ENCODE measurements around the gene REXO1. TPM values are rescaled to one million over a fixed set of nuclear protein-coding genes. Genes with fewer than 3 reads are reported as not detected.

REXO1 gene
- total and polyA plus RNA-seq, 9 of the 15 experiments (the other 6 are each of a cell fraction or from before 2014, with no cell fraction given), result 0.04 to 63.3 (median 15.8) TPM

- TF ChIP-seq ADNP (tag; IDR thresholded peaks at IDR 0.05) (no peak), ZNF274 (IDR thresholded peaks at IDR 0.05; ENCODE audit: borderline replicate concordance, low read depth, low read length) (no peak), SMARCA4 (IDR thresholded peaks at IDR 0.05) (no peak), FOXJ2 (tag; IDR thresholded peaks at IDR 0.05) (no peak), ZBTB8A (IDR thresholded peaks at IDR 0.05; ENCODE audit: partially characterized antibody) (no peak), COPS2 (conservative IDR thresholded peaks at IDR 0.05) (no peak), MTA1 (IDR thresholded peaks at IDR 0.05; ENCODE audit: borderline replicate concordance) (no peak), SIX5 (IDR thresholded peaks at IDR 0.05; ENCODE audit: borderline replicate concordance in 1 of 2, insufficient read depth in 1 of 2, low read depth in 1 of 2, low read length in 2 of 2) (no peak), ZNF561 (CRISPR knock-in tag; conservative IDR thresholded peaks at IDR 0.05) (no peak), ERF (CRISPR knock-in tag; IDR thresholded peaks at IDR 0.05) (0 out of 2 replicates have a peak, but pooled peaks have one; percentile 3), HES1 (IDR thresholded peaks at IDR 0.05; ENCODE audit: low read depth) (no peak), RBM15 (IDR thresholded peaks at IDR 0.05; ENCODE audit: insufficient read depth, low read length) (no peak), OTX1 (CRISPR knock-in tag; IDR thresholded peaks at IDR 0.05) (no peak), ELK1 (CRISPR knock-in tag; IDR thresholded peaks at IDR 0.05) (no peak), TFAP4 (CRISPR knock-in tag; IDR thresholded peaks at IDR 0.05; ENCODE audit: borderline replicate concordance) (peak; percentile 62; the same call in 1 of the 2 replicates), ATF1 (CRISPR knock-in tag; IDR thresholded peaks at IDR 0.05) (no peak), ATF1 (tag; IDR thresholded peaks at IDR 0.05) (no peak), TSHZ1 (CRISPR knock-in tag; IDR thresholded peaks at IDR 0.05) (no peak), KAT8 (IDR thresholded peaks at IDR 0.05; ENCODE audit: low read depth) (no peak), EGR1 (conservative IDR thresholded peaks at IDR 0.05) (peak; percentile 46; the same call in 1 of the 2 replicates), ZNF384 (IDR thresholded peaks at IDR 0.05; ENCODE audit: low read depth, low read length) (no peak), POU5F1 (IDR thresholded peaks at IDR 0.05; ENCODE audit: borderline replicate concordance, low read depth, low read length, partially characterized antibody) (no peak), ZNF431 (CRISPR knock-in tag; IDR thresholded peaks at IDR 0.05) (no peak), EZH2 (IDR thresholded peaks at IDR 0.05; ENCODE audit: borderline replicate concordance, low read depth, low read length) (no peak), RCOR1 (IDR thresholded peaks at IDR 0.05; ENCODE audit: borderline replicate concordance in 1 of 2, low read depth in 2 of 2, low read length in 2 of 2) (0 out of 4 replicates have a peak, but pooled peaks of 1 of the 2 experiments have one; percentile 5)
Observed at GRCh38 chr19:1767464-1767933, 80.8 kb downstream of the REXO1 start (continued).

All from K562 (cell line).